Chondrocyte (in vitro differentiated cells): Measurements from ENCODE around the gene ZNF880. TPM values are rescaled to one million over a fixed set of nuclear protein-coding genes. Genes with fewer than 3 reads are reported as not detected.
A peak's percentile ranks its signal among the peaks of the same experiment; 100 is the strongest.
"Not testable (repeated sequence)": the region's sequence is repeated elsewhere in the genome, so short reads cannot be mapped to it uniquely, and the experiment has no call there.

Source experiments
- DNase-seq: peaks from one replicate; pipeline ENCODE4 v3.0.0; 2021; ENCODE audit warnings: mixed read lengths, low spot score
- H3K27ac Mint-ChIP-seq: one replicate; pipeline ENCODE4 v1.8.0; 2021; ENCODE audit warnings: mild to moderate bottlenecking, moderate library complexity, mixed read lengths; ENCODE audit not compliant: unreplicated experiment
- H3K27me3 Mint-ChIP-seq: 2 replicates; pipeline ENCODE4 v1.8.0; 2021; ENCODE audit warnings: low read depth, mixed read lengths
- H3K36me3 Mint-ChIP-seq: 2 replicates; pipeline ENCODE4 v1.8.0; 2021; ENCODE audit warnings: low read depth, mixed read lengths
- H3K4me1 Mint-ChIP-seq: 2 replicates; pipeline ENCODE4 v1.8.0; 2021; ENCODE audit warnings: low read depth, mild to moderate bottlenecking, mixed read lengths
- H3K4me3 Mint-ChIP-seq: one replicate; pipeline ENCODE4 v1.8.0; 2021; ENCODE audit warnings: mild to moderate bottlenecking, moderate library complexity, mixed read lengths; ENCODE audit not compliant: unreplicated experiment
- H3K9me3 Mint-ChIP-seq: 2 replicates; pipeline ENCODE4 v1.8.0; 2021; ENCODE audit warnings: low read depth, mixed read lengths
- total RNA-seq: library from RNA; stranded (reverse); gene quantifications from 3 replicates; pipeline ENCODE4 v1.2.1, GENCODE V29; 2021
- TF ChIP-seq, protein P1 (sequence below): fragments of 200-600 bp; sonication (generic); IDR thresholded peaks from 2 replicates; pipeline ENCODE4 v1.5.0; 2021; ENCODE audit warnings: antibody characterized with exemption, mild to moderate bottlenecking, moderate library complexity

Gene ZNF880
- total RNA-seq, 1 donor from 2014 or later = 3.2 TPM

DNA sequence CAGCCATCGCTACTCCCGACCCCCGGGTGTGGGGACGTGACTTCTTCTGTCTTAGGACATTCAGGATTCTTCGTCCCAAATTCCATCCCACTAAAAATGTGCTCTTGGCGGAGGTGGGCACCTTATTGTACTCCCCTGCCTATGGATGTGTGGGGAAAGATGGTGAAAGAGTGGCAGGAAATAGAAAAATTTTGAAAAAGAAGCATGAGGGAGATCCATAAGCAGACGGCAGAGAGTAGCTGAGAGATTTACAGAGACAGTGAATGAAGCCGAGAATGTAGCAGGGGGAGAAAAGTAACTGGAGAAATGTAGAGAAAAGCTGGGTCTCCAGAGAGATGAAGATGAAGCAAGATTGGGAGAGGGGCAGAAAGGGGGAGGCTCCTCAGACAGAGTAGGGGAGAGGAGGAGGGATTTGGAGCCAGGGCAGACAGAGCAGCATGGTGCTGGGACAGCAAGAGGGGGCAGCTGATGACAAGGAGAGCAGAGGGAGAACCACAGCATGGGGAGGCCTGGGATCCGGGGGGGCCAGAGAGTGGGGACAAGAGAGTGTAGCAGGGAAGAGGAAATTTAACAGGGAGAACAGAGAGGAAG lies 32.8 kb upstream of the ZNF880 start:
- DNase-seq = no peak
- TF ChIP-seq, protein P1, sequence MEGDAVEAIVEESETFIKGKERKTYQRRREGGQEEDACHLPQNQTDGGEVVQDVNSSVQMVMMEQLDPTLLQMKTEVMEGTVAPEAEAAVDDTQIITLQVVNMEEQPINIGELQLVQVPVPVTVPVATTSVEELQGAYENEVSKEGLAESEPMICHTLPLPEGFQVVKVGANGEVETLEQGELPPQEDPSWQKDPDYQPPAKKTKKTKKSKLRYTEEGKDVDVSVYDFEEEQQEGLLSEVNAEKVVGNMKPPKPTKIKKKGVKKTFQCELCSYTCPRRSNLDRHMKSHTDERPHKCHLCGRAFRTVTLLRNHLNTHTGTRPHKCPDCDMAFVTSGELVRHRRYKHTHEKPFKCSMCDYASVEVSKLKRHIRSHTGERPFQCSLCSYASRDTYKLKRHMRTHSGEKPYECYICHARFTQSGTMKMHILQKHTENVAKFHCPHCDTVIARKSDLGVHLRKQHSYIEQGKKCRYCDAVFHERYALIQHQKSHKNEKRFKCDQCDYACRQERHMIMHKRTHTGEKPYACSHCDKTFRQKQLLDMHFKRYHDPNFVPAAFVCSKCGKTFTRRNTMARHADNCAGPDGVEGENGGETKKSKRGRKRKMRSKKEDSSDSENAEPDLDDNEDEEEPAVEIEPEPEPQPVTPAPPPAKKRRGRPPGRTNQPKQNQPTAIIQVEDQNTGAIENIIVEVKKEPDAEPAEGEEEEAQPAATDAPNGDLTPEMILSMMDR = no peak
- Mint-ChIP-seq H3K27ac (peak overlapping the region; percentile 89), H3K4me1 (peaks cover 13% of the 10 kb centered on the region), H3K36me3 (peaks cover 18% of the 10 kb centered on the region), H3K9me3 (peaks cover 19% of the 10 kb centered on the region), H3K27me3 (no peaks in the 10 kb centered on the region), H3K4me3 (peak overlapping the region; percentile 91)

DNA sequence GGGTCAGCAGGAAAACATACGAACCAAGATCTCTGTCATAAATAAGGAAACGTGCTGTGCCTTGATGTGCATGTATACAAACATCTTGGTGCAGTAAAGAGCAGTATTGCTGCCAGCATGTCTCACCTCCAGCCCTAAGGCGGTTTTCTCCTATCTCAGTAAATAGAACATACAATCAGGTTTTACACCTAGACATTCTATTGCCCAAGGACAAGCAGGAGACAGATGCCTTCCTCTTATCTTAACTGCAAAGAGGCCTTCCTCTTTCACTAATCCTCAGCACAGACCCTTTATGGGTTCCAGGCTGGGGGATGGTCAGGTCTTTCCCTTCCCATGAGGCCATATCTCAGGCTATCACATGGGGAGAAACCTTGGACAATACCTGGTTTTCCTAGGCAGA lies 30.7 kb upstream of the ZNF880 start:
- H3K4me3 Mint-ChIP-seq, H3K27me3 Mint-ChIP-seq, DNase-seq, H3K9me3 Mint-ChIP-seq, H3K27ac Mint-ChIP-seq: not testable (repeated sequence)
- peaks cover 11% of the 10 kb centered on the region for H3K36me3 Mint-ChIP-seq
- H3K4me1 Mint-ChIP-seq = peaks cover 13% of the 10 kb centered on the region

DNA sequence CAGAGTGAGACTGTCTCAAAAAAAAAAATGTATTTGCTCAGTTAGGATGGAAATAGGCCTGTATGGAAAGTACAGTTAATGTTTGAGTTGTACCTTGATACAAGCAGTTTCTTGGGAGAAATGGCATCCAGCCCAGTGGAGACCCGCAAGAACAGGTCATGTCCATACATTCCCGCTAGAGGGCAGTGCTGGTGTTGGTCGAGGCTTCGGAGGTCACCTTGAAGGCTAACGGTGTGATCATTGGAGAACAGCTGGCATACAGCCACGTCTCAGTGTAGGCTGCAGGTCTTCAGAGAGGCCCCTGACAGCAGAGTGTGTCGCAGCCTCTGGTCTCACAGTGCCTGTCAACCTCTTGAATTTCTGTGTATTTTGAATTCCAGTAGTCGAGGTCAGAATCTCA lies 26.2 kb upstream of the ZNF880 start:
- no peak overlapping the region for H3K4me3 Mint-ChIP-seq
- TF ChIP-seq, protein P1 = peak; percentile 69
- no peak for DNase-seq
- no peaks in the 10 kb centered on the region for H3K4me1 Mint-ChIP-seq
- peaks cover 15% of the 10 kb centered on the region for H3K36me3 Mint-ChIP-seq
- H3K27me3 Mint-ChIP-seq = no peaks in the 10 kb centered on the region
- peaks cover 6% of the 10 kb centered on the region for H3K9me3 Mint-ChIP-seq
- H3K27ac Mint-ChIP-seq = no peak overlapping the region

DNA sequence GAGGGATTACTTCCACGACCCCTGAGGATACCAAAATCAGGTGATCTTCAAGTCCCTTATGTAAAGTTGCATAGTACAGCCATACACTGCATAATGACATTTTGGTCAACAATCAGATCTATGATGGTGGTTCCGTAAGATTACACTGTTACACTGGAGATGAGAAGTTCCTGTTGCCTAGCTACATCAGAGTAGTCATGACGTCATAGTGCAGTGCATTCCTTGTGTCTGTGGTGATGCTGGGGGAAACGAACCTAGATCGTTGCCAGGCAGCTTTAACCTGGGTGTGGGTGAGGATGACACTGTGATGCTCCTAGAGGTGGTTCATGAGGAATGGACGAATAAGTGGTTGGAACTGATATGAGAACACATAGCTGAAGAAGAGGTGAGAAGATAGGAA lies 24.6 kb upstream of the ZNF880 start:
- peaks cover 24% of the 10 kb centered on the region for H3K36me3 Mint-ChIP-seq
- H3K4me1 Mint-ChIP-seq = no peaks in the 10 kb centered on the region
- no peak for DNase-seq
- no peak overlapping the region for H3K4me3 Mint-ChIP-seq
- no peaks in the 10 kb centered on the region for H3K27me3 Mint-ChIP-seq
- TF ChIP-seq, protein P1 = no peak
- no peak overlapping the region for H3K27ac Mint-ChIP-seq
- H3K9me3 Mint-ChIP-seq = peaks cover 8% of the 10 kb centered on the region

DNA sequence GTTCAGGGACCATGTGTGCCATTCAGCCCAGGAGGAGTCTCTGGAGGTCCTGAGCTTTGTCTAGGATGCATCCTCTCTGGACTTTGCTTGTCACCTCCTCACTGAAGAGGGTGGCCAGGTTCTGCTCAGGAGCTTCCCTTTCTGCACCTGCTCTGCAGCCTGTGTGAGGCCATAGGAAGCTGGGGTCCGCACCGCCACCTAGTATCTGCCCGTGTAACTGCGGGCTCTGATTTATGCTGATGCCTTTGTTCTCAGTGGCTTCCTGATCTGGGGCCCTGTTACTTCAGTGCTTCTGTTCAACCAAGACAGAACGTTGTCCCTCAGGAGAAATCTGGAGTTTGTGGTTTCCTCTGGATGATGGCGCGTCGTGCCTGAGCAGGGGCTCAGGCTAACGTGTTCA lies 18.2 kb upstream of the ZNF880 start:
- H3K4me3 Mint-ChIP-seq = no peak overlapping the region

DNA sequence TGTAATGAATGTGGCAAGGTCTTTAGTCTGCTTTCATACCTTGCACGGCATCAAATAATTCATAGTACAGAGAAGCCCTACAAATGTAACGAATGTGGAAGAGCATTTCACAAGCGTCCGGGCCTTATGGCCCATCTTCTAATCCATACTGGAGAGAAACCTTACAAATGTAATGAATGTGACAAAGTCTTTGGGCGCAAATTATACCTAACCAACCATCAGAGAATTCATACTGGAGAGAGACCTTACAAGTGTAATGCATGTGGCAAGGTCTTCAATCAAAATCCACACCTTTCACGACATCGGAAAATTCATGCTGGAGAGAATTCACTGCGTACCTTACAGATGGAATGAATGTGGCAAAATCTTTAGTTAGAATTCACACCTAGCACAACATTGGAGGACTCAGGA lies 3.3 kb upstream of the ZNF880 start:
- no peak for DNase-seq
- Mint-ChIP-seq H3K4me3 (no peak overlapping the region), H3K27ac (no peak overlapping the region), H3K27me3 (no peaks in the 10 kb centered on the region), H3K9me3 (peaks cover 61% of the 10 kb centered on the region), H3K36me3 (peaks cover 47% of the 10 kb centered on the region), H3K4me1 (no peaks in the 10 kb centered on the region)
- TF ChIP-seq, protein P1 = no peak

More for the DNA sequence above, 18.2 kb upstream of the ZNF880 start:
- TF ChIP-seq, protein P1 = no peak
- no peaks in the 10 kb centered on the region for H3K4me1 Mint-ChIP-seq
- peaks cover 38% of the 10 kb centered on the region for H3K9me3 Mint-ChIP-seq
- peaks cover 60% of the 10 kb centered on the region for H3K36me3 Mint-ChIP-seq
- no peaks in the 10 kb centered on the region for H3K27me3 Mint-ChIP-seq
- DNase-seq = no peak
- H3K27ac Mint-ChIP-seq = no peak overlapping the region
